Astrocyte of the cerebellum (primary cell): ENCODE measurements around the gene DOCK3.
"Not testable (repeated sequence)": the region's sequence is repeated elsewhere in the genome, so short reads cannot be mapped to it uniquely, and the experiment has no call there.

Experiments
- DNase-seq: peaks from one replicate; pipeline ENCODE4 v3.0.0-alpha.2; 2011; ENCODE audit warnings: low read depth
- H3K4me3 ChIP-seq: 2 replicates; pipeline ENCODE4 v1.5.1; 2011; ENCODE audit warnings: mild to moderate bottlenecking, low read depth, low read length, moderate library complexity
- in situ Hi-C: cut with HindIII; loops from 2 replicates; pipeline ENCODE4 v1.10.0; 2017; ENCODE audit warnings: low sequenced_read_pairs
- TF ChIP-seq, protein P1 (sequence below): IDR thresholded peaks from 2 replicates; pipeline ENCODE4 v1.5.1; 2012; ENCODE audit warnings: low read length, low read depth, moderate library complexity, mild to moderate bottlenecking; ENCODE audit errors: missing control alignments

The DOCK3 gene

DNA sequence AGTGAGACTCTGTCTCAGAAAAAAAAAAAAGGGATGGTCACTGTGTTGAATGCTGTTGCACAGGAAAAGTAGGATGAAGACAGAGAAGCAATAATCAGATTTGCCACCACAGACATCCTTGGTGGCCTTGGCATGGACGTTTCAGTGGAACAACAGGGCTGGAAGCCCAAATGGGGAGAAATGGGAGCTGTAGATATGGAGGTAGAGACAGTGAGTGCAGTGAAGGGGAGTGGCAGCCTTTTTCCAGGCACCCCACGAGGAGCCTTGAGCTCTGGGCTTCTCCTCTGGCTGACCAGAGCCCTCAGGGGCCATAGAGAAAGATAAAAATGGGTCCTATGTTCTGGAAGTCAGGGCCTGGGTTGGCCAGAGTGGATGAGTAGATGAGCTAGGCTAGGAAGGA, 12.3 kb upstream of the DOCK3 start:
- H3K4me3 ChIP-seq: no peak overlapping the region
- in situ Hi-C loops: no loop called here
- TF ChIP-seq, protein P1, sequence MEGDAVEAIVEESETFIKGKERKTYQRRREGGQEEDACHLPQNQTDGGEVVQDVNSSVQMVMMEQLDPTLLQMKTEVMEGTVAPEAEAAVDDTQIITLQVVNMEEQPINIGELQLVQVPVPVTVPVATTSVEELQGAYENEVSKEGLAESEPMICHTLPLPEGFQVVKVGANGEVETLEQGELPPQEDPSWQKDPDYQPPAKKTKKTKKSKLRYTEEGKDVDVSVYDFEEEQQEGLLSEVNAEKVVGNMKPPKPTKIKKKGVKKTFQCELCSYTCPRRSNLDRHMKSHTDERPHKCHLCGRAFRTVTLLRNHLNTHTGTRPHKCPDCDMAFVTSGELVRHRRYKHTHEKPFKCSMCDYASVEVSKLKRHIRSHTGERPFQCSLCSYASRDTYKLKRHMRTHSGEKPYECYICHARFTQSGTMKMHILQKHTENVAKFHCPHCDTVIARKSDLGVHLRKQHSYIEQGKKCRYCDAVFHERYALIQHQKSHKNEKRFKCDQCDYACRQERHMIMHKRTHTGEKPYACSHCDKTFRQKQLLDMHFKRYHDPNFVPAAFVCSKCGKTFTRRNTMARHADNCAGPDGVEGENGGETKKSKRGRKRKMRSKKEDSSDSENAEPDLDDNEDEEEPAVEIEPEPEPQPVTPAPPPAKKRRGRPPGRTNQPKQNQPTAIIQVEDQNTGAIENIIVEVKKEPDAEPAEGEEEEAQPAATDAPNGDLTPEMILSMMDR: no peak
- DNase-seq: no peak

DNA sequence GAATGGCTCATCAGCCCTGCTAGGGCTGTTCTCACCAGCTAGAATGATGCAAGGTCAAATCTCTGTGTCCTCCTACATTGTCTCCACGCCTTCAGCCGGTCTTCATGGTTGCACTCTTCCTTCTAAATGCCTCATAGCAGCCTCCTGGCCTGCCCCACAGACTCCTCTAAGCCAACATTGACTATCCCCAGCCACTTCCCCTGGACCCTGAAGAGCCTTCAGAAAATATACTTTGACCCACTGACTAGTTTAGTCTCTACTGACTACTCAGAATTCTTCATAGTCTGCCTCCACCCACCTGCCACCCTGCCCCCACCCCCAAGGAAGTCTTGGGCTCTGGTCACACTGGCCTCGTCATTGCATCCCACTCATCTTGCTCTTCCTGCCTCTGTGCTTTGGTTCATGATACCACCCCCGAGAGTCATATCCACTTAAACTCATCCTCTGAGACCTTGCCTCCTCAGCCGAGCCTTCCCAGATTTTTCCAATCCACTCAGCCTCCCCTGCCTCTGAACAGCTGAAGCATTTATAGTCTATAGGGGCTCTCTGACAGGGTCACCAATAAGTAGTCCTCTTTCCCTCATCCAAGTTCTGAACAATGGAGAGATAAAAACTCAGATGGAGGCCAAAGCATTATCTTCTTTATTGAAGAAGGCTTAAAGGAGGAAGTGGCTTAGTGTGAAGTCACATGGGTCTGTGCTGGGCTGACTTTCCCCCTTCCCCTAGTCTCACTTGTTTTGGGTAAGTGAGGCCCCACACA, 9.5 kb upstream of the DOCK3 start:
- in situ Hi-C loops: no loop called here
- TF ChIP-seq, protein P1: no peak
- H3K4me3 ChIP-seq: no peak overlapping the region
- DNase-seq: no peak

DNA sequence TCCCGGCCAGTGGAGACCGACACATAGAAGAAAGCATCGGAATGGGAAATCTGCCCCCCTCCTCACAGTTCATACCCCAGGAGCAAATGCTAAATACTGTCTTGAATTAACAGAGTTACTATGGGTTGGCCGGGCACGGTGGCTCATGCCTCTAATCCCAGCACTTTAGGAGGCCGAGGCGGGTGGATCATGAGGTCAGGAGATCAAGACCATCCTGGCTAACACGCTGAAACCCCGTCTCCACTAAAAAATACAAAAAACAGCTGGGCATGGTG, 8.9 kb upstream of the DOCK3 start:
- in situ Hi-C loops, H3K4me3 ChIP-seq, DNase-seq: not testable (repeated sequence)

DNA sequence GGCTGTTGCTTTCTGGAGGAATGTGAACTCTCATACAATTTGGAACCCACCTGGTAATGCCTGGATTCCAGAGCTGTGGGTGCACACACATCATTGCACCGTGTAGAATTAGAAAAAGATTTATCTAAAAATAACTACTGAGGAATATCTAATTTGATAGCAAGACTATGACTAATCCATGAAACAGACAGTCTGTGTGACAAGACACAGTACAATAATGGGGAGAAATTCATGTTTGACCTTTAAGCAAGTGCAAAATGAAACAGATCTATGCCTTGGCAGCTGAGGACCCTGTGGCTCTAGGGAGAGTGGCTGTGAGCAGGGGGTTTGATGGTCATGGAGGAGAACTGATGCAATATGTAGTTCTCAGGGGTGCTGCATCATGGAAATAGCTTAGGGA, 7.9 kb upstream of the DOCK3 start:
- TF ChIP-seq, protein P1: no peak
- in situ Hi-C loops: no loop called here
- no peak for DNase-seq
- H3K4me3 ChIP-seq: no peak overlapping the region

DNA sequence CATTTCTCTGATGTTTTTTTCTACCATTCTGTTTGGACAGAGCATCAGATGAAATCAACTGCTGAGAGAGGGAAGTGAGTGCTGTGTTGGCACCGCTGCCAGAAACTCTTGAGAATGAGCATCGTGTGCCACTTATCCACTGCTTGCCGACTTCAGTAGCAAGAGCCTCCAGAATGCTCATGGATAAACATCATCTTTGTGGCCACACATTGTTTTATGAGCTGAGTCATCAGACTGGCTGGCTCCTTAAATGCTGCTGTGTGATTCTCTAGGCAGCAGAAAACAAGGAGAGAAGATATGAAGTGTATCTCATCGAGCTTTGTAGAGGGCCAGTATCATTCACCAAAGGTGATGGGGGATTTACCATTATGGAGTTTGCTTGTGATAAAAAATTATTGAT, 3.4 kb upstream of the DOCK3 start:
- TF ChIP-seq, protein P1: no peak
- in situ Hi-C loops: no loop called here
- peak; percentile 64 for DNase-seq
- no peak overlapping the region for H3K4me3 ChIP-seq

DNA sequence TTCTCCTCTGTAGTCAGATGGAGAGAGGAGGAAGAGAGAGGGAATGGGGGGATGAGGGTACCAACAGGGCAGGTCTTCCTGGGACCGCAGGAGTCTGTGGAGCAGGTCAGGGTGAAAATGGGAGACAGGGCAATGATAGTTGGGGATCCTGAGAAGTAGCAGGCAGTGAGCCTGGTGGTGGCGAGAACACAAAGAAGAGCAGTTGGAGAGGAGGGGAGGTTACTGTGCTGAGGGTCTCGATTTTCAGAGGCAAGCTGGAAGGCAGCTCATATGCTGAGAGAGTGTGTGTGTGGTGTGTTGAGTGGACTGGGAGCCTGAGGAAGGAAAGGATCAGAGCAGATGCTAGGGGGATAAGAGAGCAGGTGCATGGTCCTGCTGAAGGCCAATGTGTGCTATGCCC, 2.1 kb upstream of the DOCK3 start:
- no peak for DNase-seq
- TF ChIP-seq, protein P1: no peak
- in situ Hi-C loops: no loop called here
- H3K4me3 ChIP-seq: no peak overlapping the region

DNA sequence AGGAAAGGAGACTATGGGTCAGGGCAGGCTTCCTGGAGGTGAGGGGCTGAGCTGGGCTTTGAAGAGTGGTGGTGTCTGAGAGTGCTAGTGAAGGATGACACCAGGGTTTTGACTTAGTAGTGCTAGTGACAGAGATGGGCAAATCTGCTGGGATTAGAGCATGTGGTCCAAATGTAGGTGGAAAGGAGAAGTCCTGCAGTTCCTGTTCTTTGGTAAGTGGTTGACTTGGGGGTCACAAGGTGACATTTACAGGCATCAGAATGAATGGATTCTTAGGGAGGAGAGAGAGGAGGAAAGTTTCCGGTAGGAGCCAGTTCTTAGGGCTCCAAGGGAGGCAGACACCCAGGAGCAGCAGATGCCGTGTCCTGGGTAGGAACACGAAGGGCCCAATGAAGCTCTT, 796 bp upstream of the DOCK3 start:
- H3K4me3 ChIP-seq: no peak overlapping the region
- in situ Hi-C loops: no loop called here
- TF ChIP-seq, protein P1: no peak
- DNase-seq: no peak
